Urinary bladder (tissue), 4 donors: ENCODE measurements around the gene PTPRU. TPM values are rescaled to one million over a fixed set of nuclear protein-coding genes. Genes with fewer than 3 reads are reported as not detected.

Source experiments
- DNase-seq: peaks from one replicate; pipeline ENCODE4 v3.0.0-alpha.2; 2015; ENCODE audit errors: extremely low spot score
- H3K27ac ChIP-seq: one replicate; pipeline ENCODE4 v1.5.1; 2013; ENCODE audit warnings: low read depth, mild to moderate bottlenecking, moderate library complexity
- H3K36me3 ChIP-seq: one replicate; pipeline ENCODE4 v1.6.1; 2013; ENCODE audit warnings: mild to moderate bottlenecking, moderate library complexity; ENCODE audit not compliant: insufficient read depth
- H3K4me1 ChIP-seq: one replicate; pipeline ENCODE4 v1.6.1; 2013; ENCODE audit warnings: mild to moderate bottlenecking, moderate library complexity; ENCODE audit not compliant: insufficient read depth
- H3K4me3 ChIP-seq: one replicate; pipeline ENCODE4 v1.5.1; 2013; ENCODE audit warnings: low read depth, low read length
- WGBS: extraction: QIAGEN DNeasy Blood & Tissue Kit; methylation state at CpG from one replicate; pipeline ENCODE4 v1.1.7; 2013; 5-methylcytosine and 5-hydroxymethylcytosine counted together
- polyA plus RNA-seq: library from polyadenylated mRNA; stranded (reverse); fragments of 200-250 nt; gene quantifications from one replicate; pipeline ENCODE4 v1.2.3, GENCODE V29; 2013
- total RNA-seq: library from RNA; depleted of rRNA; stranded (reverse); fragments of >200 nt; gene quantifications from one replicate; pipeline ENCODE4 v1.2.3, GENCODE V29; 2014
- donor health status: healthy with polysubstance abuse.
- donor health status: healthy.

PTPRU gene
- total and polyA plus RNA-seq, 2 donors, result 11.7 to 17.1 TPM

DNA sequence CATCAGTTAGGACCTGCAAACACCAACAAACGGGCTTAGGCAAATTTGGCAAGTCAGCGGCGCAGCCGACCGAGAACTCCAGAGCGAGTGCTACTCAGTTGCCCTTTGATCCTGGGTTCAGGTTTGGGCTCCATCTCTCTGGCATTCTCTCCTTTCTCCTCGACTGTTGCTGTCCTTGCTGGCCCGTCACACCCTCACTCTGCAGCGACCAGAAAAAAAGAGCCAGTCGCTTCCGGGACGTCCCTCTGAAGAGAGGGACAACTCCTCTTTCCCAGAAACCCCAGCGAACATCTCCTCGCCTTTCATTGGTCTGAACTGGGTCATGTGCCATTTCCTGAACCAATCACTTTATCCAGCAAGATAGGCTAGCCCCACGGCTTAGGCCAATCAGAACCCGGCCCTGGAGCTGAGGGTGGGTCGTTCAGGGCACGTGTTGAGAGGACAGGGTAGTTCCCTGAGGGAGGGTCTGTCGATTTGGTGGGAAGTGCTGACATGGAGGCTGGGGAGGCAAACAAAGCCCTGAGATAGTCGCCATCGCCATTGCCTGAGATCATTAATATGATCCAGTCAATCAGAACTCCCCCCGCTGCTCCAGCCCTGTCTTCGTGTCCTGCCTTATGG is 113.7 kb downstream of the PTPRU start:
- H3K36me3 ChIP-seq, result no peaks in the 10 kb centered on the region
- no peak overlapping the region for H3K27ac ChIP-seq
- 82% methylated on average over 23 of the region's 23 CpGs for WGBS
- H3K4me1 ChIP-seq, result no peaks in the 10 kb centered on the region
- DNase-seq, result no peak
- H3K4me3 ChIP-seq, result no peak overlapping the region

DNA sequence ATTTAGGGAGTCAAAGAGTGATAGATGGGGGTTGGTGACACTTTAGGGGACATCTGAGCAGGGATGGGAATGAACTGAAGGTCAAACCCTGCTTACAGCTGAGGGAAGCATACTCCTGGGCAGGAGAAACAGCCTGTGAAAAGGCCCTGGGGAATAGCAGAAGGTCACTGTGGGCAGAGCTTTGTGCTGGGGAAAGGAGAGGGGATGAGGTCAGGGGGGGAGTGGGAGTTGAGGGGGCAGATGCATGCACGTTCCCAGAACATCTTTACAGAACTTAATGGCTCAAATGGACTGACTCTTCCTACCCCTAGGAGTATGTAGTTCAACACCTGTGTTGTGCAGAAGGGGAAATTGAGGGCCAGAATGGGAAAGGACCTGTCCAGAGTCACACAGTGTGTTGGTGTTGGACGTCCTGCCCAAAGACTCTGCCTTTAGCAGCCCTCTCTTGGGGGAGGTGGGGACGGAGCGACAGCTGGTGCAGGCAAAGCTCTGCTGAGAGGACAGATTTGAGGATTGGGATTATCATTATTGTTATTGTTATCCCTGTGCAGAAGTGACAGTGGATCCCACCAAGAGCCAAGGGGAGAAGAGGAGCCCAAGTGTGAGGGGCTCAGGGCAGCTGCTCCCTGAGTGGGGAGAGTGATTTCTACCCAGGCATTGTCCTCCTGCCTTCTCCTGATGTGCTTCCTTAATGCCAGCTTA is 116.5 kb downstream of the PTPRU start:
- Histone ChIP-seq H3K27ac (no peak overlapping the region), H3K36me3 (no peaks in the 10 kb centered on the region), H3K4me1 (no peaks in the 10 kb centered on the region), H3K4me3 (no peak overlapping the region)
- WGBS, result 66% methylated on average over 4 of the region's 4 CpGs
- no peak for DNase-seq

DNA sequence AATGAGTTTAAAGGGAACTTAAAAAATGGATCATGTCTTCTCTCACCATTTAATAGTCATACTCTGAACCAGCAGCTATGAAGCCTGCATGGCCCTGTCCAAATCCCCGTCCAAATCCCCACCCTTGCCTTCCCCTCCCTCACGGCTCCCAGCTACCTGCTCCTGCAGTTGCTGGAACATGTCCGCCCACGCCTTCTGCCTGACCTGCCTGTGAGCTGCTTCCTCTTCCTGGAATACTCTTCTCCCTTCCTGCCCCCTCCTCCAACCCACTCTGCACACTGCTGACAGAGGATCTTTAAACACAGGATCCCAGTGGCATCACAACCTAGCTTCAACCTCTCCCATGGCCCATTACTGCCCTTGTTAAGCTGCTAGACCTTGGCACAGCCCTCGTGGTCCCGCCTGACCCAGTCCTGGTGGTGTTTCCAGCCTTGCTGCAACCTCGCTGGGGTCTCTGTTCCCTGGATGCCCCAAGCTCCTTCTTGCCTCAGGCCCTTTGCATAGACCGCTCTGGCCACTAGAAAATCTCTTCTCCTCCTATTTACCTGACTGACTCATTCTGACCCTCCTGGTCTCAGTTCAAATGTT is 118.3 kb downstream of the PTPRU start:
- H3K4me1 ChIP-seq, result no peaks in the 10 kb centered on the region
- H3K36me3 ChIP-seq, result no peaks in the 10 kb centered on the region
- WGBS, result 53% methylated on average over 8 of the region's 8 CpGs
- H3K27ac ChIP-seq, result no peak overlapping the region
- no peak overlapping the region for H3K4me3 ChIP-seq
- no peak for DNase-seq

DNA sequence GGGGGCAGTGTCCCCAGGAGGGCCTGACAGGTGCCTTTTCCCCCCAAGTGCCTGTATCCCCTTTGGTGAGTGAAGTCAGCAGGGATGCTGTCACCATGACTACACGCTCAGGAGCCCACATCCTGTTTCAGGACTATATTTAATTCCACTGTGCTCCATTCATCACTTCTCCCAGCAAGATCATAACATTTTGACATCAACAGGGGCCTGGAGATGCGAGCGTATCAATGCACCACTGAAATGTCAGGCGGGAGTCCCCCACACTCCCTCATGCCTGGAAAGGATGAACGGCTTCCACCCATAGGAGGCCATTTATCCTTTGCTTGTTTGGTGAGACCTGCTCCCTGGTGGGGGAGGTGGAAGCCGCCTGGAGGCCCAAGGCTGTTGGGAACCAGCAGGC is 119.1 kb downstream of the PTPRU start:
- WGBS, result 74% methylated on average over 6 of the region's 6 CpGs
- Histone ChIP-seq H3K4me3 (no peak overlapping the region), H3K27ac (no peak overlapping the region), H3K36me3 (no peaks in the 10 kb centered on the region), H3K4me1 (no peaks in the 10 kb centered on the region)
- DNase-seq, result no peak

DNA sequence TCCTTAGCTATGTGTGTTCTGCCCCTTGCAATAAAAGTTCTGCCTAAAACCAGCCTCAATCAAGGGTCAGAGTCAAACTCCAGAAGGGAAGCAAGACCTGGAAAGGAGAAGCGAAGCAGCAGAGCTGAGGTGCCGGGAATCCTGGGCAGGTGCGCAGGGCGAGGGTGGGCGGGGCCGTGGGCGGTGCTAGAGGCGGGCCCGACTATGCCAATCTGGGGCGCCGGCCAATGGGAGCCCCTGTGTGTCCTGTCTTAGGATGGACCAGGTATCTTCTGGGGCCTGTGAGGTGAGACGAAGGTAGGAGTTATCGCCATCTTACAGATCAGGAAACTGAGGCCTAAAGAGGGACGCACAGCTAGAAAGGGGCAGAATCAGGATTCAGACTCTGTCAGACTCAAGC is 120.3 kb downstream of the PTPRU start:
- Histone ChIP-seq H3K27ac (no peak overlapping the region), H3K4me3 (no peak overlapping the region), H3K36me3 (no peaks in the 10 kb centered on the region), H3K4me1 (no peaks in the 10 kb centered on the region)
- WGBS, result 63% methylated on average over 14 of the region's 14 CpGs
- no peak for DNase-seq

DNA sequence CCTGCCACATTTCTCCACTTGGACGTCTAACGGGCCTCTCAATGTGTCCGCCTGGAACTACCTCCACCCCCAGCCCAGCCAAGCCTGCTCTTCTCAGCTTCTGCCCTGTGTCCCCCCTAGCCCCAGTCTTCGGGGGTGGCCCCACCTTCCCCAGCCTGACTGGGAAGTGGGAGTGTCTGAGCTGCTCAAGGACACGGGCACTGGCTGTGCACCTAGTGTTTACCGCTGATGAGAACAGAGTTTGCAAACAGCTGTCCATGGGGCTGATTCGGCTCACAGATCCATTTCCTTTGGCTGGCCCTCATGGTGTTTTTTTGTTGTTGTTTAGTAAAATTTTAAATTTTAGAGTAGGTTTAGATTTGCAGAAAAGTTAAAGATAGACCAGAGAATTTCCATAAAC is 121.1 kb downstream of the PTPRU start:
- Histone ChIP-seq H3K4me3 (no peak overlapping the region), H3K4me1 (no peaks in the 10 kb centered on the region), H3K27ac (no peak overlapping the region), H3K36me3 (no peaks in the 10 kb centered on the region)
- WGBS, result 69% methylated on average over 7 of the region's 7 CpGs
- DNase-seq, result no peak

DNA sequence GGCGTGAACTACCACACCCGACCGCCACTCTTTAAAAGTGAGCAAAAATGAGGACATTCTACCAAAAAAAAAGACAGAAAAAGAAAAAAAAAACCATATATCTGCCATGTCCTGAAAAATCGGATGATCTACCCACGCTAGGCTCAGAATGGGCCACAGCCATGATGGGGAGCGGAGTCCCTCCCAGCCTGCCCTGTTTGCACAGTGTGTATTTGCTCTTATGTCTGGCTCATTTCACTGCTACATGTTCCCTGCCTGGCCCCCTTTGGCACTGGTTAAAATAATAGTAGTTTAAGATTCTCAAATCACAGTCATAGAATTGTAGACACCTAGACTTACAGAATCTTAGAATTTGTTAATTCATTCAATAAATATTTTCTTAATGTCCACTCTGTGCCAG is 121.9 kb downstream of the PTPRU start:
- Histone ChIP-seq H3K27ac (no peak overlapping the region), H3K4me3 (no peak overlapping the region), H3K36me3 (no peaks in the 10 kb centered on the region), H3K4me1 (no peaks in the 10 kb centered on the region)
- no peak for DNase-seq
- 89% methylated on average over 6 of the region's 6 CpGs for WGBS

DNA sequence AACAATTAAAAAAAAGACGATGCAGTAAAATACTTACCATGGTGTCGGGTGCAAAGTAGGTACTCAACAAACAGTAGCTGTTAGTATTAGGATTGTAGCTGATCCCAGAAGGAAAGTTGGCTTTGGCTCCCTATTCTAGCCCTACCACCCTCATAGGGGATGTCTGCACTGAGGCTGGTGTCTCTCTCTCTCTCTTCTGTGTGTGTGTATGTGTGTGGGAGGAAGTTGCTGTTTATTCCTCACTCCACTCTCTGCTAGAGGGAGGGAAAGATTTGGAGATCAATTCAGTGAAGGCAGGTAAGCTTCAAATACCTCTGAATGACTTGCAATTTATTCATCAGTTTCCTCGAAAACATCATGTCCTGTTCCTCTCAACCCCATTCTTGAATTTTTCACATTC is 124.4 kb downstream of the PTPRU start:
- Histone ChIP-seq H3K4me1 (no peaks in the 10 kb centered on the region), H3K27ac (no peak overlapping the region), H3K4me3 (no peak overlapping the region), H3K36me3 (no peaks in the 10 kb centered on the region)
- no peak for DNase-seq
- WGBS, result 90% methylated on average over 3 of the region's 3 CpGs

DNA sequence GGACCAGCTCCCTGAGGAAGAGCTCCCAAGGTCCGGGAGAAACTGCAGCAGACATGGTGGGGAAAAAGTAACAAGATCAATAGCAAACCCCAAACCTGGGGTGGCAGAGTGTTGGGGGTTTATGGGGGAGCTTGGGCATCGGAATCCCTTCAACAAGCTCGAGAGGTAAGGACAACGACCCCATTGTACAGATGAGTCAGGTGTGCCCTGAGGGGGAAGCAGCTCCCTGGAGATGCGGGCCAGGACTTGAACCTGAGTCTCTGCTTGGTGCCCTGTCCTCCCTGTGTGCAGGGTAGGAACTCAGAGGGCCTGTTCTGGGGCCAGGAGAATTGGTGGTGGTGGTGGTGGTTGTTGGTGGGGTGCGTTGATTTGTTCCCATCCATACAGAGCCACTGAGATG is 125.4 kb downstream of the PTPRU start:
- no peaks in the 10 kb centered on the region for H3K36me3 ChIP-seq
- no peak for DNase-seq
- H3K4me3 ChIP-seq, result no peak overlapping the region
- no peaks in the 10 kb centered on the region for H3K4me1 ChIP-seq
- no peak overlapping the region for H3K27ac ChIP-seq
- 80% methylated on average over 6 of the region's 6 CpGs for WGBS

DNA sequence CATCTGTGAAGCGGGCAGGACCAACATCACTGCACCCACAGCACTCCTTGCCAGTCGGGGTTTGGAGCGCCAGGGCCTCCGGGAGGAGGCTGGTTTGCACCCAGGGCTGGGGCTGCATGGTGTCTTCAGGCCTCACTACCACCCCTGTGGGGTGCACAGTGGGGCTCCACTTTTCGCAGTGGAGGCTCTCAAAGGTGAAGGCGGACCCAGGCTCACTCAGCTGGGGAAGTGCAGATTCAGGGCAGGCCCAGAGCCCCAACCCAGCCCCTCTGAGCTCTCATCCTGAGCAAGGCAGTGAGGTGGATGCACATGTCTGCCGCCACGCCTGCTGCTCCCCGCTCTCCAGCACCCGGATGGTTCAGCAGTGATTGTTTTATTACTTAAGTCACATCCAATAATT is 125.8 kb downstream of the PTPRU start:
- Histone ChIP-seq H3K36me3 (no peaks in the 10 kb centered on the region), H3K4me1 (no peaks in the 10 kb centered on the region), H3K27ac (no peak overlapping the region), H3K4me3 (no peak overlapping the region)
- WGBS, result 80% methylated on average over 10 of the region's 10 CpGs
- DNase-seq, result no peak

DNA sequence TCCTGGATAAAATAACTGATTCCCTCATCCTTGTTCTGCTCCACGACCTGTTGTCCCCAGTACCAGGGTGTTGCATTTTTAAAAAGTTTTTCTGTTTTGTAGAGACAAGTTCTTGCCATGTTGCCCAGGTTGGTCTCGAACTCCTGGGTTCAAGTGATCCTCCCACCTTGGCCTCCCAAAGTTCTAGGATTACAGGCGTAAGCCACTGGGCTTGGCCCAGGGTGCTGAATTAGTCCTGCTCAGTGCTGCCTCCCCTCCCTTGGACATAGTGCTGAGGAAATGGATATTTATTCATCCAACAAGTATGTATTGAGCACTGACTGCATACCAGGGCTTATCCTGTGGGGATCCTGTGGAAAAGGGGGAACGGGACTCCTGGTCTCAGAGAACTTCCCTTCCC is 126.4 kb downstream of the PTPRU start:
- no peak for DNase-seq
- H3K36me3 ChIP-seq, result no peaks in the 10 kb centered on the region
- no peaks in the 10 kb centered on the region for H3K4me1 ChIP-seq
- no peak overlapping the region for H3K27ac ChIP-seq
- WGBS, result 79% methylated on average over 4 of the region's 4 CpGs
- H3K4me3 ChIP-seq, result no peak overlapping the region

DNA sequence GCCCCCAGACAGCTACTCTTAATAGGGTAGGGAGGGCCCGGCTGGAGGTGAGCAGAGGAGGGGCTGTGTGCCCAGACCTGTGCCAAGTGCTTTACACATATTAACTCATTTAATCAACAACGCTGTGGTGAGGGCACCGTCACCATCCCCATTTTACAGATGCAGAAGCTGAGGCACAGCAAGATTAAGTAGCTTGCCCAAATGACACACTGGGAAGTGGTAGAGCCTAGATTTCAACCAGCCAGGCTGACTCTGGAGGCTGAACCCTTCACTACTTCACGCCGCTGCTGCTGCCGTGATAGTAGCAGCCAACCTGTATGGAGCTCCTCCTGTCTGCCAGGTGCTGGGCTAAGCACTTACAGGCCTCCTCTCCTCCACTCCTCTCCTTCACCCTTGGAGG is 127.2 kb downstream of the PTPRU start:
- Histone ChIP-seq H3K36me3 (no peaks in the 10 kb centered on the region), H3K4me1 (no peaks in the 10 kb centered on the region), H3K27ac (no peak overlapping the region), H3K4me3 (no peak overlapping the region)
- DNase-seq, result no peak
- WGBS, result 81% methylated on average over 6 of the region's 6 CpGs

DNA sequence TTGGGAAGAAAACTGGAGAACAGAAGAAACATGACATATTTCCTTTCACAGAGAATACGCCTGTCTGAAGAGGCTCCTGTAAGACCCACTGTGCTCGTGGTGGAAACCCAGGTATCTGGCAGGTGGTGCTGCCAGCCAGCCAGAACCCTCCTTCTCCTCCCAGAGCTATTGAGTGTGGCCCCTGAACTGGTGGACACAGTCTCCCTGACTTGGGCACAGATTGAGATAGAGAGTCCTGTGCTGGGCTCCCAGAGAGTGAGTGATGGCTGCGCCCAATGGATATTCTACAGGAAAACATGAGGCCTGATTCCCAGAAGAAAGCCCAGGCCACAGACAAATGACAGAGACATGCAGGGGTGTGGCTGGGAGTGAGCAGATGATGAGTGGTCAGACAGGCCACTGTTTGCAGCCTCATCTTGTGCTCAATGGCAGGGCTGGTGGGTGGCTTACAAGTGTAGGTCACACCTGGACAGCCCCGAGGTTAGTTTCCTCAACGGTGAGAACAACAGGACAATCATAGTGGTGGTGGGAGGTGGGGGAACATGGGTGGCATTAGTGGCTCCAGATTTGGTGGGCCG is 127.9 kb downstream of the PTPRU start:
- no peak for DNase-seq
- 87% methylated on average over 6 of the region's 6 CpGs for WGBS
- no peaks in the 10 kb centered on the region for H3K4me1 ChIP-seq
- H3K27ac ChIP-seq, result no peak overlapping the region
- no peak overlapping the region for H3K4me3 ChIP-seq
- no peaks in the 10 kb centered on the region for H3K36me3 ChIP-seq
